GM04504 (cell line): Measurements from ENCODE around the gene TGOLN2.
A peak's percentile ranks its signal among the peaks of the same experiment; 100 is the strongest.
"Not testable (repeated sequence)": the region's sequence is repeated elsewhere in the genome, so short reads cannot be mapped to it uniquely, and the experiment has no call there.

Experiments
- DNase-seq: peaks from one replicate; pipeline ENCODE4 v3.0.0-alpha.2; 2012; ENCODE audit warnings: low read depth

TGOLN2 gene

GRCh38 chr2:85327822-85328617, at the start of gene TGOLN2:
Gene TGOLN2, minus strand, starts transcription at chr2:85327989. Its CDS starts 27 bp downstream, at chr2:85327962.
- DNase-seq, result peak; percentile 75

GRCh38 chr2:85377083-85377482, 49.3 kb upstream of the TGOLN2 start:
- DNase-seq, result no peak

GRCh38 chr2:85376291-85377065, 48.7 kb upstream of the TGOLN2 start:
- DNase-seq, result no peak

GRCh38 chr2:85371045-85371444, 43.3 kb upstream of the TGOLN2 start:
- DNase-seq, result no peak

GRCh38 chr2:85369500-85369899, 41.7 kb upstream of the TGOLN2 start:
- DNase-seq, result no peak

GRCh38 chr2:85368921-85369320, 41.1 kb upstream of the TGOLN2 start:
- no peak for DNase-seq

- no peak for DNase-seq
Observed at GRCh38 chr2:85367180-85367579, 39.4 kb upstream of the TGOLN2 start.

GRCh38 chr2:85362653-85363387, 35.0 kb upstream of the TGOLN2 start:
- not testable (repeated sequence) for DNase-seq

- DNase-seq, result no peak
Observed at GRCh38 chr2:85357736-85358135, 29.9 kb upstream of the TGOLN2 start.

GRCh38 chr2:85356186-85356585, 28.4 kb upstream of the TGOLN2 start:
- no peak for DNase-seq

GRCh38 chr2:85355521-85355920, 27.7 kb upstream of the TGOLN2 start:
- DNase-seq, result no peak

- DNase-seq, result no peak
Observed at GRCh38 chr2:85355073-85355410, 27.3 kb upstream of the TGOLN2 start.

- peak; percentile 99 for DNase-seq
Observed at GRCh38 chr2:85354286-85355072, 26.7 kb upstream of the TGOLN2 start, which contains the start of the genes ELMOD3 and RETSAT. Gene ELMOD3, plus strand, starts transcription at chr2:85354769. Its CDS starts 2,430 bp downstream, at chr2:85357199. Gene RETSAT, minus strand, starts transcription at chr2:85354528. Its CDS starts 21 bp downstream, at chr2:85354507.

- DNase-seq, result no peak
Observed at GRCh38 chr2:85353876-85354285, 26.1 kb upstream of the TGOLN2 start.

- no peak for DNase-seq
Observed at GRCh38 chr2:85347599-85347998, 19.8 kb upstream of the TGOLN2 start.

GRCh38 chr2:85344356-85344954, 16.7 kb upstream of the TGOLN2 start:
- no peak for DNase-seq

- DNase-seq, result not testable (repeated sequence)
Observed at GRCh38 chr2:85343207-85343895, 15.6 kb upstream of the TGOLN2 start.

GRCh38 chr2:85342156-85342555, 14.4 kb upstream of the TGOLN2 start:
- DNase-seq, result no peak

- no peak for DNase-seq
Observed at GRCh38 chr2:85341269-85342029, 13.7 kb upstream of the TGOLN2 start.
